CD4-positive, alpha-beta T cell treated with Interleukin-6 for 4 hours (primary cell): Measurements from ENCODE around the gene ADCY7.

Experiments
- DNase-seq: peaks from one replicate; pipeline ENCODE4 v3.0.0-alpha.2; 2020; ENCODE audit warnings: mixed read lengths

The ADCY7 gene

DNA sequence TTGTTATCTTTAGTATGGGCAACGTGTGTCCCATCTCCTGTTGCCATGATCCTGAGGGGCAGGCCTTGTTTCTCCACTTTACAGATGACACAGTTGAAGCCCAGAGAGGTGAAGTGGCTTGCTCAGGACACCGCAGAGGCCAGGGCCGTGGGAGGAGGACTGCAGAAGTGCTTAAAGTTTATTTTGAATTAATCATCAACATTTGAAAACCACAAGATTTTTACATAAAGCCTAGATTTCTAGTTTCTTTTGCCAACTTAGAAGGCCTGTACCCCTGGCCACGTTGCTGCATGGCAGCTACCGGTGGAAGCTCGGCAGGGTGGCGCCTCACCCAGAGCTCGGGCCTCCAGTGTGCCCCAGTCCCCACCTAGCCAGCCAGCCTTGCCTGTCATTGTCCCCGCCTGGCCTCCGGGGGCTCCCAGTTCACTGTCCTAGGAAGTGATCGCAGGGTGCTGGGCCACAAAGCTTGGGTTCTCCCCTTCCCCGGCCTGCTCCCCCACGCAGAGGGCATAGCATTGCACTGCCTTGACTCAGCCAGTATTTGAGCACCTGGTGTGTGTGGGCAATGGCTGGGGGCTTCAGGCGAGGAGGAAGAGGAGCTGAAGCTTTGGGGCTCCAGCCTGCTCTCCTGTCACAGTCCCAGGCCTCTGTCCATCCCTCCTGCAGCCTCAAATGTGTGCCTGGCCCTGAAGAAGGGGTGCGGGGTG is 14.8 kb upstream of the ADCY7 start:
- no peak for DNase-seq

DNA sequence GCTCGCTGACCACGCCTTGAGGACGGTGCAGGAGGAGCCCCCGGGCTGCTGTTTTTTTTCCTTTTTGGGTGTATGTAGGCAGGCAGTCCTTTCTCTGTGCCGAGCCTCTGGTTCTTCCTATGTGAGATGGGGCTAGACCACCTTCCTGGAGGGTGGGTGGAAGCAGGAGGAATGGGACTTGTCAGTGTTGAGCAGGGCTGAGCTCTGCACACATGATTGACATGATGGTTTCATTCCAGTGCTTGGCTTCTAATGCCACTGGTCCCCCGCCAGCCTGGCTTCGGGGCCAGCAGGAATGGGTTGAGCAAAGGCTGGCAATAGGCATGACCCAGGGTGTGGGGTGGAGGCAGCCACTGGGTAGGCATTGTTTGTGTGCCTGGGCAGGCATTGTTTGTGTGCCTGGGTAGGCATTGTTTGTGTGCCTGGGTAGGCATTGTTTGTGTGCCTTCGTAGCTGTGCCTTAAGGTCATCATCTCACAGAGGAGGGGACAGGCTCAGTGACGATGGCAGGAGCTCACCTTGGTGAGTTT is 14.2 kb upstream of the ADCY7 start:
- no peak for DNase-seq

DNA sequence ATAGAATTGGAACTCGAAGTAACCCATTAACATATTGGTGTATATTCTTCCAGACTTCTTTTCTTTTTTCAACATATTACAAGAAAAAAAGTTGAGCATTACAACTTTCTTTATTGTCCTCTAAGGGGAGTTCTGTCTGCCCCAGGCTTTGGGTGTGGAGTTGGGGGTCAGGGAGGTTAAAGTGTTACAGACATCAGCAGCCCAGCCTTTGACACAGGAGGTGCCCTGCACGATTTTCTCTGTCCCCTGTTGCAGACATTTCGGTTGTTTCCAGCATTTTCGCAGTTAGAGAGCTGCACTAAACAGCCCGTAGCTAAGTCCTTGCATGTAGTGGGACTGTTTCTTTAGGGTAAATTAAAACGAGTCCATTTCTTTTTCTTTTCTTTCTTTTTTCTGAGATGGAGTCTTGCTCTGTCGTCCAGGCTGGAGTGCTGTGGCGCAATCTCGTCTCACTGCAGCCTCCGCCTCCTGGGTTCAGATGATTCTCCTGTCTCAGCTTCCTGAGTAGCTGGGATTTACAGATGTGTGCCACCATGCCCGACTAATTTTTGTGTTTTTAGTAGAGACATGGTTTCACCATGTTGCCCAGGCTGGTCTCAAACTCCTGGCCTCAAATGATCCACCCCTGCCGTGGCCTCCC is 13.4 kb upstream of the ADCY7 start:
- no peak for DNase-seq

DNA sequence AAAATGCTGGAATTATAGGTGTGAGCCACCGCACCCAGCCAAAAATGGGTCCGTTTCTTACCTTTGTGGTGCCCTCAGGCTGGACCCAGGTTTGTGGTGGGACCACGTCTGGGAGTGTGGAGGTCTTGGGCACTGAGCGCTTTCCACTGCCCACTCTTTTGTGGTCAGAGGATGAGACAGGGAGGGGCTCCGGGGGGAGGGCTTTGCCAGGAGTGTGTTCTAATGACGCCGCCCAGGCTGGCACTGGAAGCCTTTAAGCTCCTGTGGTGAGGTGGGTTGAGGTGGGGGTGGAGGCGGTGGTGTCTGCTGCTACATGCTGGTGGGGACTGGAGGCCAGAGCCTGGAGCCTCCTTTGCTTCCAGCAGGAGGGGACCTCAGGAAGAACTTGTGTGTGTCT is 12.8 kb upstream of the ADCY7 start:
- no peak for DNase-seq

DNA sequence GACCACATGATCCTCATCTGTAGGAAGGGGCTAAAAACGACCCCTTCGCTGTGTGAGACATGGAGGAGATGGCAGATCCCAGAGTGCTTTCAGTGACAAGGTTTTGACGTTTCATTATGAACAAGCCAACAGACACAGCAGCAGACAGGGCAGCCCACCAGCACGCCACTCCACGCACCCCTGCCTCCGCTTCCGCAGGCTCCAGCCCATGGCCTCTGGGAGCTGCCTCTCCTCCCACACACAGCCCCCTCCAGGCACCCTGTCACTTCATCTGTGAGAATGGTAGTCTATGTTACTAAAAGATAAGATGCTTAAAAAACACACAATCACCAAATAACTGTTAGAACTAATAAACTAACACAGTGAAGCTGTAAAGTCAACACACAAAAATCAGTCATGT is 12.3 kb upstream of the ADCY7 start:
- DNase-seq = no peak

DNA sequence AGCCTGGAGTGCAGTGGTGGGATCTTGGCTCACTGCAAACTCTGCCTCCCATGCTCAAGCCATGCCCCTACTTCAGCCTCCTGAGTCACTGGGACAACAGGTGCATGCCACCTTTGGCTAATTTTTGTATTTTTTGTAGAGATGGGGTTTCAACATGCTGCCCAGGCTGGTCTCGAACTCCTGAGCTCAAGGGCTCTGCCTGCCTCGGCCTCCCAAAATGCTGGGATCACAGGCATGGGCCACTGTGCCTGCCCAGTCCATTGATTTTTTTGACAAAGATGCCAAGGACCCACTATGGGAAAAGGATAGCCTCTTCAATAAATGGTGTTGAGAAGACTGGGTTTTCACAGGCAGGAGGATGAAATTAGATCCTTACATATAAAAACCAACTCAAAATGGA is 10.8 kb upstream of the ADCY7 start:
- DNase-seq = no peak

DNA sequence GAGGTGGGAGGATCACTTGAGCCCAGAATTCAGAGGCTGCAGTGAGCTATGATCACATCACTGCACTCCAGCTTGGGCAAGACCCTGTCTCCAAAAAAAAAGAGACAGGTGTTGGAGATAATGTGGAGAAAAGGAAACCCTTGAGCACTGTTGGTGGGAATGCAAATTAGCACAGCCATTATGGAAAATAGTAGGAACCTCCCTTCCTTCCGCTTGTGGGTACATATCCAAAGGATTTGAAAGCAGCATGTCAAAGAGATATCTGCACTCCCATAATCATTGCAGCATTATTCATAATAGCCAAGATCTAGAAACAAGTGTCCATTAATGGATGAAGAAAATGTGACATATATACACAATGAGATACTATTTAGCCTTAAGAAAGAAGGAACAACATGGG is 9.7 kb upstream of the ADCY7 start:
- DNase-seq = no peak

DNA sequence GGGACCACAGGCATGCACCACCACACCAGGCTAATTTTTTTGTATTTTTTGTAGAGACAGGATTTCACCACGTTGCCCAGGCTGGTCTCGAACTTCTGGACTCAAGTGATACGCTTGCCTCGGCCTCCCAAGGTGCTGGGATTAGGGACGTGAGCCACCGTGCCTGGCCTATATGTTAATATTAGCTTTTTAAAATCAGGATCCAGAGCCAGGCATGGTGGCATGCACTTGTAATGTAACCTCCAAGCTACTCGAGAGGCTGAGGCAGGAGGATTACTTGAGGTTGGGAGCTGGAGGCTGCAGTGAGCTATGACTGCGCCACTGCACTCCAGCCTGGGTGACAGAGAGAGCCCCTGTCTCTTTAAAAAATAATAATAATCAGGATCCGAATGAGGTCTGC is 8.5 kb upstream of the ADCY7 start:
- DNase-seq = no peak

DNA sequence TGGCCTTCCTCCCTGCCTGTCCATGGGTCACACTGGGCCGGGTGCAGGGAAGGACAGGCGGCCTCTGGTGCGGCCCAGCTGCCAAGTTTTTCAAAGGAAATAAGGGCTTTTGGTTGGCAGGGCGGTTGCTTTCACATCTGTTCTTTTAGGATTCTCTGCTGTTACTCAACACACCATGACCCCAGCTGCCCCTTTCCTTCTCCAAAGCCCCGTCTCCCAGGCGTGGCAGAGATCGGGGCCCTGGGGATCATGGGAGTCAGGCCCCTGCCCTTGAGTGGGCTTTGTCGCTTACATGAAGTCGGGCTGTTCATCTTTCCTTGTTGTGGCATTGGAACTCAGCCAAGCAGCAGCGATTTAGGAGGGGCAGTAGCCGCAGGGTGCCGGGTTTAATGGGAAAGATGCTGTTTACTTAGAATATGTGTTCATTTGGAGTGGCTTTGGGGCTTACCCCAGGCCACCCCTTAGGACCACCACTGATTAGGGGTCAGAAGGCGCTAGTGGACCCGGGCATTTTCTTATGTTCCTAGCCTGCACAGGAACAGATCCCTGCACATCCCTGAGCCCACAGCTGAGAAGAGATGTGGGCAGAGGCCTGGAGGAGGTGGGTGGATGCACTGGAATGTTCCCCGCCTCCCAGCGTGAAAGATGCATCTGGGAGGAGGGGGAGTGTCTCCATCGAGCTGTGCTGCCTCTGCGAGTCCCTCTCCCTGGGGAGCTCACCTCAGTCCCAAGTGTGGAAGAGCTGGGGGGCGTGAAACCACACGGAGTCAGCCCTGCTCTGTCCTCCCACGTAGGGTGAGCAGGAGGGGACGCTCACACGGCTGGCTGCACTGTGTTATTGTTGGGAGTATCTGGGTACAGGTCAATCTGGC is 6.8 kb upstream of the ADCY7 start:
- no peak for DNase-seq

DNA sequence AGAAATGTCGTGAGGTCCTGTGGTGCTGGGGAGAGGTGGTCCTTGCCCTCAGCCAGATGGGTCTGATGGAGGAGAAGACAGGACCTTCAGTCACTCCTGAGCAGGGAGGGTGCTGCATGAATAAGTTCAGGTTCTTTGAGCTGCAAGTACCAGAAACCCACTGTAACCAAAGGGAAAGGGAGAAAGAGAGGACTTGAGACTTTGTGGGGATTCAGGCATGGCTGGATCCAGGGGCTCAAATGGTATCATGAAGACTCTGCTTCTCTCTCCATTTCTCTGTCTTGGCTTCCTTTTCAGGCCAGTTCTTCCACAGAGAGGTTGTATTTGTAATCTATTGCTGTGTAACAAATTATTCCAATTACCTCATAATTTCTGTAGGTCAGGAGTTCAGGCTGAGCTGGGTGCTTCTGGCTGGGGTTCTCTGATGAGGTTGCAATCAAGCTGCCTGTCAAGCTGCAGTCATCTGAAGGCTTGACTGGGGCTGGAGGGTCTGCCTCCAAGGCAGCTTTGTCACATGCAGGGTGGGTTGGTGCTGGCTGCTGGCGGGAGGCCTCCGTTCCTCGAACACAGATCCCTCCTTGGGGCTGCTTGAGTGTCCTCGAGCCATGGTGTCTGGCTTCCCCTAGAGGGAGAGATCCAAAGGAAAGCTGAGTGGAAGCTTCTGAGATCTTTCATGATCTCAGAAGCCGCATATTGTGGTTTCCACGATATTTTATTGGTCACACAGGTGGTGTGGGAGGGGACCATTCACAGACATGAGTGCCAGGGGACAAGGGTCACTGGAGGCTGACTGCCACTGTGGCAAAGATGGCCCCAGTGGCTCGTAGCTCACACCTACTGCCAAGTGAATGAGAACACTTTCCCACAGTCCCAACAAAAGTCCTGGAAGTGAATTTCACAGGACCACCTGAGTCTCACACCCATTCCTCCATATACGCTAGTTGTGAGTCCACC is 5.9 kb upstream of the ADCY7 start:
- DNase-seq = no peak

DNA sequence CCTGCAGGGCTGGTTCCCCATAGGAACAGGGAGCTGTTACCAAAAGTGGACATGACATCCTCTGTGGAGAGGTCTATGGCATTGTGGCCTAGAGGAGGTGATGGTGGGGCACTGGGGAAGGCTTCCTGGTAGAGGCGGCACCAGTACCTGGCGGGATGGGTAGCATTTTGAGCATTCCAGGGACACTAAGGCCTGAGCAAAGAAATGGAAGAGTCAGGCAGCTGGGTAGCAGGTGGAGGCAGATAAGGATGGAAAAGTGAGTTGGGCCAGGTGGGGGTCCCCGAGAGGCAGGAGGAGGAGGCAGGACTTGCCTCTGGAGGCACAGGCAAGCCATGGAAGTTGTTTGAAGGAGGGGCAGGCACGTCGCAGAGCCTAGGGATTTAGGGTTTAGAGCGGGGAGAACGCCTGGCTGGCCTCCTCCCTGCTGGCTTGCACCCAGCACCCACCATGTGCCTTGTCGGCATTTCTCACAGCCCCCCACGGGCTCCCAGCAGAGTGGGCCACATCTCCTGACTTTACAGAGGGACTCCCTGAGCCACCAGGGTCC is 5.1 kb upstream of the ADCY7 start:
- no peak for DNase-seq

DNA sequence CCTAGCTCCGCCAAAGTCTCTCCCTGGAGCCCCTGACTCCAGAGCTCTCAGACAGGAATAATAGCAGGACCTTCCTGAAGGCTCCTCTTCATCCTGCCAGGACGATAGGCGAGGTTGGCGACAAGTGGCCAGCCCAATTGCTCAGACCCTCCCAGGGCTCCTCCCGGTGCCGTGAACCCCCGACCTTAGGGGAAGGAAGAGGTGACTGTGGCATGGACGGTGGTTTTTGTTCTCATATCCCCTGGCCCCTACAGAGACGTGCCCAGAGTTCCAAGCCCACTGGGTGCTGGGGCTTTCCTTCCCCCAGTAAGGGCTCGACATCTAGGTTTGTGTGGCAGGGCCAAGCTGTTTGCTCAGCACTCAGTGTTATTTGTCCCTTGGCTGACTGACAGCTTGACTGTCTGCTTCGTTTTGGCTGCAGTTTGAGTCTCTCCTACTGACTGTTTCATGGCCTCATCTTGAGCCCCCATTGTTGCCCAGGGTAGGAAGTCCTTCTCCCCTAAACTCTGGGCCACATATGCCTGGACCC is 4.6 kb upstream of the ADCY7 start:
- DNase-seq = no peak

DNA sequence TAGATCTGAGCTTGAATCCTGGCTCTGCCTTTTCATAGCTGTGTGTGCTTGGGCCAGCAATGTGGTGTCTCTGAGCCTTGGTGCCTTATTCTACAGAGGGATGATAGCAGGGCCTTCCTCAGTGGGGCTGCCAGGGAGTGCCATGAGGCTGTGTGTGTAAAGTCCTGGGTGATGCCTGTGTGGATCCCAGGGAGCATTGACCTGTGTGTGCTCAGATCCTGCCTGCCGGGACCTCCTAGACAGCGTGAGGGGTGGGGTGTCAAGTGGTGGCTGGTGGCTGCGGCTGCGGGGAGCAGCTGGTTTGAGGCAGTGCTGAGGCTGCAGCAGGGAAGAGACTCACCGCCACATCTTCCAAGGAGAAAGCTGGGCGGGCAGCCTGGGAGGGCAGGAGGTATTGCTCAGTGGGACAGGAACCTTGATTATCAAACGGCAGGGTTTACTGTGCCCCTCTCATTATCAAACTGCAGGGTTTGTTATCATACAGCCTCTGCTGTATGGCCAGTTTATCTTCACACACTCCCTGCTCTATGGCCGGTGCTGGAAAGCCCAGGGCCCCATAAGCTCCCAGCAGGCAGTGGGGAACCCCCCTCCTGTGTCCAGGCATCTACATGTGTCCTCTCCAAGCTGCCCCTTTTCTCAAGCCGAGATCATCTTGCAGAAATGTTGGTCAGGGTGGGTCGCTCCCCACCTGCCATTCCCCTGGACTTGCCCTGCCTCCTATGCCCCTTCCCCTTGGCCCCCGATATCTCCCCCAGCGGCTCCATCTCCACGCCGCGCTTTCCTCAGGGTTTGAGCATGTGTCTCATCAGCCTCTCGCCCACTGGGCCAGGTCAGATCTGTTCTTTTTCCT is 3.1 kb upstream of the ADCY7 start:
- no peak for DNase-seq

DNA sequence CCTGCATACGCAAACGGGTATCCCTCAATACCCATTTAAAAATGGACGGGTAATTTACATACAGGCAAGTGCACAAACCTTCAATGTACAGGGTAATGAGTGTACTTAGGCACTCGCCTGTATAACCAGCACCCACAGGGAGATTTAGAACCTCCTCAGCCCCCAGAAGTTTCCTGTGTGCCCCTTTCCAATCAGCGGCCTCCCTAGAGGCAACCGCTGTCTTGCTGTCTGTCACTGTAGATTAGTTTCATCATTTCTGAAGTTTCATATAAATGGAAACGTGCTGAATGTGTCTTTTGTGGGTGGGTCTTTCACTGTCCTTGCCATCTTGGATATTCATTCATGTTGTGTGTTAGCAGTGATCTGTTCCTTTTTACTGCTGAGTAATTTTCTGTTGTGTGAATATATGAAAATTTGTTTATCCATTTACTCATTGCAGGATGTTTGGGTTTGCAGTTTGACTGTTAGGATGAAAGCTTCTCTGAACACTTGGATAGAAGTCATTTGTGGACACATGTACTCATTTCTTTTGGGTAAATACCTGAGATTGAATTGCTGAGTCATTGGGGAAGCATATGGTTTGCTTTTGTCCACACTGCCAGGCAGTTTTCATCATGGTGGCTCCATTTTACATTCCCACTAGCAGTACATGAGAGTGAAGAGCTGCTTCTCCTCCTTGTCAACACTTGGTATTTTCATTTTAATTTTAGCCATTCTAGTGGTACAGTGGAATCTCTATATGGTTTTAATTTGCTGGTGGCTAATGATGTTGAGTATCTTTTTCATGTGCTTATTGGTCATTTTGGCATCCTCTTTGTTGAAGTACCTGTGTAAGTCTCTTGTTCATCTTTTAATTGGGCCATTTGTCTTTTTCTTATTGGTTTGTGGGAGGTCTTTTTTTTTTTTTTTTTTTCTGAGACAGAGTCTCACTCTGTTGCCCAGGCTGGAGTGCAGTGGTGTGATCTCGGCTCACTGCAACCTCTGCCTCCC is 2.1 kb upstream of the ADCY7 start:
- DNase-seq = no peak

DNA sequence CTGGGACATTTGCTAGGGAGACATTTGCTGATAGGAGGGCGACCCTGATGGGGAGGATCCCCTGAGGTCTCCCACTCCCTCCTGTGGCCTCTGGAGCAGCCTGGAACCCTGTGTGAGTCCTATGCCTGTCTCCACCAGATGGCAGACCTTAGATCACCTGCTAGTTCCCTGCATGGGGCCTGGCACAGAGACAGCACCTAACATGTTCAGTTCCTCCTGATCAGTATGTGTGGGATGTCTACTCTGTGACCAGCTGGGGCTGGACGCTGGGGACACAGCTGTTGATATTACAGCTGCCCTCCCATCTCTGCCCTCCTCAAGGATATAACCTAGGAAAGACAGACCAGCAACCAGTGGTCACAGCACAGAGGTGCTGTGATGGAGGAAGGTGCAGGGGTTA is 1.1 kb upstream of the ADCY7 start:
- DNase-seq = peak; percentile 75

DNA sequence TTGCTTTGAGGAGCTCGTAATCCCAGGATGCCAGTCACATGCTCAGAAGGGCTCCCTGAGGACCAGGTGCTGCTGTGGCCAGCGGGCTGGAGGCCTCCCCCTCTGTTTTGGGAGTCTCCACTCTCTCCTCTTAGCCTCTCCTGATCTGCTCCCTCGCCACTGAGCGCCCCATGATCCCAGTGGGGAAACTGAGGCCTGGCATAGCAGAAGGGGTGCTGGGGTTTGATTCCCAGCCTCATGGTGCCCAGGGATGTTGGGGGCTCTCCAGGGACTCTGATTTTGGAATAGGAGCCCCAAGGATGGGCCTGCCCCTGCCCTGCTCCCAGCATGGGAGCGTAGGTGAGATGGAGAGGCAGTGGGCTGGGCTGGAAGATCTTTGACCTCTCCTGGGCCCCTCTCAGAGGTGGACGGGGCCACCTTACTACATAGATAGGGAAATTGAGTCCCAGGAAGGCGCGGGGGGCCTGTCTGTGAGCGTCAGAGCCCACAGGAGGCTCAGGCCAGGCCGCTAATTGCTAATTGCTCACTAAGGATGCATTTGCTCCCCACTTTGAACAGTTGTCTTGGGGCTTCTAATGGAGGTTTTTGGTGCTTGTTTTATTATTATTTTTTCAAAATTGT is 525 bp upstream of the ADCY7 start:
- DNase-seq = no peak

DNA sequence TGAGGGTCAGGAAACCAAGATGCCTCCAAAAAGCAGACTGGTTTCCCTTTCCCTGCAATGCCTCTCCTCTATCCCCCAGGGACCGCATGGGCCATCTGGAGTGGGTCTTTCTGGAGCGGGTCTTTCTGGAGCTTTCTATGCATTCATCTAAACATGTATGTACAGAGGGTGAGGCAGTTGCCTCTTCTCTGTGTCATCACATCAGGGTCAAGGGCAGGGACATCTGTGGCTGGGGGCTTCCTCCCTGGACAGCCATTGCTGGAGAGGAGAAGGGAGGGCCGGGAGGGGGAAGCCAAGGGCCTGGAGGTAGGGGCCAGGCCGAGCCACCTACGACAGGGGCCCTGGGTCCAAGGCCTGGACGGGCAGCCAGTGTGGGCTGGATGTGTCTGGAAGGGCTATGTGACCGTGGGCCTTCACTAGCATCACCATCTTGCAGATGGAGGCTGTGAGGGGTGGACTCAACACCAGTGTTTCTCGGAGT is 840 bp downstream of the ADCY7 start:
- no peak for DNase-seq

DNA sequence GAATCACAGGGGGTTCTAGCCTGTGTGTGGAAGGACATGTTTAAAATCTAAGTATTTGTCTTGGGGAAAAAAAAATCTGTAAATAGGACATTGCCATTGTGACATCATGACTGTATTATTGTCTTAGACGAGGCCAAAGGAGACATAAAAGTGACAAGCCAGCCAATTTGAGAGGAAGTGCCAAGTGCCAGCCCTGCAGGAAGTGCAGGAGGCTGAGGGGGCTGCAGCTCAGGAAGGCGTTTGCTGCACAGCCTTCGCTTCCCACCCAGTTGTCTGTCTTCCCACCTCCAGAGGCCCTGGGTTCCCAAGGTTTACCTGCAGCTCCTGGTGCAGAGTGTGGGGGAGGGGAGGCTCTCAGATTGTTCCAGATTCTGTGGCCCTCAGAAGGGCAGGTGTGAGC is 1.3 kb downstream of the ADCY7 start:
- peak; percentile 65 for DNase-seq

DNA sequence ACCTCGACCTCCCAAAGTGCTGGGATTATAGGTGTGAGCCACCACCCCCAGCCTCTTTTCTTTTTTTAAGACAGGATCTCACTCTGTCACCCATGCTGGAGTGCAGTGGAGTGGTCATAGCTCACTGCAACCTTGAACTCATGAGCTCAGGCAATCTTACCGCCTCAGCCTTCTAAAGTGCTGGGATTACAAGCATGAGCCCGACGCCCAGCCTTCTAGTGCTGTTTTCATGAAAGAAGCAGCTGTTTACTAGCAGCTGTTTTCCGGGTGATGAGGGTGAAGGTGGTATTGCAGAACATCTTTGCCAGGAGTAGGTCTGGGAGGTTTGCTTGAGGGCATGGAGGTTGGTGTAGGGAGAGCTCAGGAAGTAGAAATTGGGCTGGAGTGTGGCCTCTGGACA is 2.0 kb downstream of the ADCY7 start:
- DNase-seq = peak; percentile 50
